Measurements from ENCODE around the gene CMIP.

Gene CMIP

DNA sequence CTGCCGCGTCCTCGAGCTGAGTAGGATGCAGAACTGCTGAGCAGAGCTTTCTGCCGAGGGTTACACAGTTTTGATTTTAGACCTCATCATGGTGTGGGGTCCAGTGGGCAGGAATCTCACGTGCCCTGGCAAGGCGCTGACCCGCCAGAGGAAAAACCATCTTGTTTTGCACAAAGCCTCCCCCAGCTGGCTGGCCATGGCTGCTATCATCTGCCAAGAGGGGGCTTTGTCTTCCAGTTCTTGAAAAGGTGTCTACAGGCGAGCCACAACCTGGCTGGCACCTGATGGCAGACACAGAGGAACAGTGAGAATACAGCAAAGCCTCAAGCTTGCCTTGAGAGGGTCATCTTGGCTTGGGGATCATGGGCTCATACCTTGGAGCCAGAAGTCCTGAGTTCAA is 118.3 kb downstream of the CMIP start:
- H3K4me3 ChIP-seq (ENCODE audit: low read depth, low read length): no peak overlapping the region
- DNase-seq (ENCODE audit: low read depth, low spot score): no peak
- in situ Hi-C loops (cut with HindIII; ENCODE audit: low sequenced_read_pairs): no loop called here
- TF ChIP-seq, protein P1, sequence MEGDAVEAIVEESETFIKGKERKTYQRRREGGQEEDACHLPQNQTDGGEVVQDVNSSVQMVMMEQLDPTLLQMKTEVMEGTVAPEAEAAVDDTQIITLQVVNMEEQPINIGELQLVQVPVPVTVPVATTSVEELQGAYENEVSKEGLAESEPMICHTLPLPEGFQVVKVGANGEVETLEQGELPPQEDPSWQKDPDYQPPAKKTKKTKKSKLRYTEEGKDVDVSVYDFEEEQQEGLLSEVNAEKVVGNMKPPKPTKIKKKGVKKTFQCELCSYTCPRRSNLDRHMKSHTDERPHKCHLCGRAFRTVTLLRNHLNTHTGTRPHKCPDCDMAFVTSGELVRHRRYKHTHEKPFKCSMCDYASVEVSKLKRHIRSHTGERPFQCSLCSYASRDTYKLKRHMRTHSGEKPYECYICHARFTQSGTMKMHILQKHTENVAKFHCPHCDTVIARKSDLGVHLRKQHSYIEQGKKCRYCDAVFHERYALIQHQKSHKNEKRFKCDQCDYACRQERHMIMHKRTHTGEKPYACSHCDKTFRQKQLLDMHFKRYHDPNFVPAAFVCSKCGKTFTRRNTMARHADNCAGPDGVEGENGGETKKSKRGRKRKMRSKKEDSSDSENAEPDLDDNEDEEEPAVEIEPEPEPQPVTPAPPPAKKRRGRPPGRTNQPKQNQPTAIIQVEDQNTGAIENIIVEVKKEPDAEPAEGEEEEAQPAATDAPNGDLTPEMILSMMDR (IDR thresholded peaks at IDR 0.05; ENCODE audit: low read depth, low read length): no peak

DNA sequence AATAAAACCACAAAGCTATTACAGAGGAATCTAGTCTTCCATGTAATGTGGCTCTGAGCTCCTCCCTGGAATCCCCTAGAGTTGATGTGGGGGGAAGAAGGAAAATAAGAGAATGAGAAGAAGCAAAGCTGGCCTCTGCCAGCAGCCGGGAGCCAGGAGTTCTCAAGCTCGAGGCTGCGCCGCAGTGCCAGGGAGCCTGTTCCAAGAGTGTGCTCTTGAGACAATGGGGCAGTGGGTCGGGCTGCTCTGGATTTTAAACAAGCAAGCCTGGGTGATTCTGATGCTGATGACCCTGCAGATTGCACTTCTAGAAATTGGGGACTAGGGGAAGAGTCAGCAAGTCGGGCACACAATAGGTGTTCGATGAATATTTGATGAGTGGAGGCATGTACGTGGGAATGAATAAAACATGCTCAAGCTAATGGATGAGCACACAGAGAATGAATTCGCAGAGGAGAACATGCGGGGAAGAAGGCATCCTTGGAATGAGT is 119.9 kb downstream of the CMIP start:
- TF ChIP-seq, protein P1 (IDR thresholded peaks at IDR 0.05; ENCODE audit: low read depth, low read length): no peak
- in situ Hi-C loops (cut with HindIII; ENCODE audit: low sequenced_read_pairs): no loop called here
- peak; percentile 23 for DNase-seq (ENCODE audit: low read depth, low spot score)
- H3K4me3 ChIP-seq (ENCODE audit: low read depth, low read length): no peak overlapping the region

DNA sequence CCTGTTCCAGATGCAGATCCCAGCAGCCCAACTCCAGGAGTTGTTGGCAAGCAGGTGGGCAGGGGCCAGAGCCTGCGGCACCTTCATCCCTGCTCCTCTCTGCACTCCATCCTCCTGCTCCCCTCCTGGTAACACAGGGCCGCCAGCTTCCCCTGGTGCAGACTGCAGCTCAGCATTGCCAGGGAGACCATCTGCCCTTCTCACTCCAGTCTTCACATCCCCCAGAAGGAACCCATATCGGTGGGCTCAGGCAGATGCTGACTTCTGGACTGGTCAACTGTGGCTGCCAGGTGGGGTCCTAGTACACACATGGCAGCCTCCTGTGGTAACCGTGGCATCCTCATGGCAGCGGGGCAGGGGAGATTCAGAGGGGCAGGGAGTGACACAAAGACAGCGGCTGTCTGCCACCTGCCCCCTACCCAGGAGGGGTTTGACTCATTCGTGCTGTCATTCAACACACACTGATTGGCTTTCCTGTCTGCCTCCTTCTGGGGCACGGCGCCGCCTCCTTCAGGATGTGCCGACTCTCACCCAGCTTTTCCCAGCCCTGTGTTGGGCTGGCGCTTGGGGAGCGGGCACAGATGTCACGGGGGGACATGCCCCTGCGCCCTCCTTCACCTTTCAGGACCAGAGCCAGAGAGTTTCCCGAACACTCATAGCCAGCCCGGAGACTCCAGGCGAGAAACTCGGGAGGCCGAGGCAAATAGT is 120.9 kb downstream of the CMIP start:
- no peak overlapping the region for H3K4me3 ChIP-seq (ENCODE audit: low read depth, low read length)
- TF ChIP-seq, protein P1 (IDR thresholded peaks at IDR 0.05; ENCODE audit: low read depth, low read length): no peak
- DNase-seq (ENCODE audit: low read depth, low spot score): no peak
- in situ Hi-C loops (cut with HindIII; ENCODE audit: low sequenced_read_pairs): no loop called here

DNA sequence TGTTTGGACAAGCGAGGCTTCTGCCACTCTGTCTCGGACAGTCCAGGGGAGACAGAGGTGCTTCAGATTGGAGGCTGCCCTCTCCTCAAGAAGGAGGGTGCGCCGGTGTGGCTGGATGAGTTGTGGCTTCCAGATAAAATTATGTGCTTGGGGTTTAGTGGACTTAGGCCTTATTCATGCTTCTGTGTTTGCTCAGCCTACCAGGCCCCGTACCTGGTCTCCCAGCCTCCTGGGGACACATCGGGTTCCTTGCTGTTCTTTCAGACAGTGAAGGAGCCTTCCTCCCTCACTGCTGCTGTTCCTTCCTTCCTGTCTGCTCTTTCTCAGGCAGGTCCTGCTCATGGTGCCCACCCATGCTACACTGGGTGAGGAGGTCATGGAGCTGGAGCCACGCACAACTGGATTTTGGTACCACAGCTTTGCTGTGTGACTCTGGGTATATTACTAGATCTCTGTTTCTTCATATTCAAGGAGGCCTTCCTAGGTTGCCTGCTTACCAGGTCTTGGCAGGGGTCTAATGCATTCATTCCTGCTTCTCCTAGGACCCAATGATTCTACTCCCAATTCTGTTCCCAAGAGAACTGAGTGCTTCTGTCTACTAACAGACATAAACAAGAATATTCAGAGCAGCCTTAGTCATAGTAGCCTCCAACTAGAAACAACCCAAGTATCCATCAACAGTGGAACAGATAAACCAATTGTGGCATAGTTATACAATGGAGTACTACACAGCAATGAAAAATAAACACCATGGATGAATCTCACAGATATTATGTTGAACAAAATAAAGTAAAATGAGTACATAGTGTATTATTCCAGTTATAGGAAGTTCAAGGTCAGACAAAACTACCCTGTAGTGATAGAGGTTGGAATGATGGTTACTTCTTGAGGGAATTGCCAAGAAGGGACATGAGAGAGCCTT is 121.7 kb downstream of the CMIP start:
- TF ChIP-seq, protein P1 (IDR thresholded peaks at IDR 0.05; ENCODE audit: low read depth, low read length): no peak
- in situ Hi-C loops (cut with HindIII; ENCODE audit: low sequenced_read_pairs): no loop called here
- H3K4me3 ChIP-seq (ENCODE audit: low read depth, low read length): no peak overlapping the region
- no peak for DNase-seq (ENCODE audit: low read depth, low spot score)

DNA sequence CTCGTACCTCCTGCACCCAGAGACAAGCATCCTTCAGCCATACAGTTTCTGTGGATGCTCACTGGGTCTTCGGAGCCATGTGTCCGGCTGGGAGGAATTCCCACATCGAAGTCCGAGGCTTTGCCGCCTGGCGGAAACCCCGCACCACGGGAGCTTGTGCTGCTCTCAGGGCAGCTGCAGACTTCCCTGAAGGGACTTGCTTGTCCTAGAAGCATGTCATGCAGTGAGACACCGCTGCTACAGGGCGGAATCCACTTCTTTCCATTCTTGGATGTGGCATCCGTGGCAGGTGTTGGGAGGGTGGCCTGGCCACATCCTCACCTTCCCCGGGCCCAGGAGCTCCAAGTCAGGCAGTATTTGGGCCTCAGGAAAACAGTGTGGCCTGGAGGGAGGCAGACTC is 122.5 kb downstream of the CMIP start:
- TF ChIP-seq, protein P1 (IDR thresholded peaks at IDR 0.05; ENCODE audit: low read depth, low read length): no peak
- H3K4me3 ChIP-seq (ENCODE audit: low read depth, low read length): no peak overlapping the region
- in situ Hi-C loops (cut with HindIII; ENCODE audit: low sequenced_read_pairs): no loop called here
- DNase-seq (ENCODE audit: low read depth, low spot score): no peak

DNA sequence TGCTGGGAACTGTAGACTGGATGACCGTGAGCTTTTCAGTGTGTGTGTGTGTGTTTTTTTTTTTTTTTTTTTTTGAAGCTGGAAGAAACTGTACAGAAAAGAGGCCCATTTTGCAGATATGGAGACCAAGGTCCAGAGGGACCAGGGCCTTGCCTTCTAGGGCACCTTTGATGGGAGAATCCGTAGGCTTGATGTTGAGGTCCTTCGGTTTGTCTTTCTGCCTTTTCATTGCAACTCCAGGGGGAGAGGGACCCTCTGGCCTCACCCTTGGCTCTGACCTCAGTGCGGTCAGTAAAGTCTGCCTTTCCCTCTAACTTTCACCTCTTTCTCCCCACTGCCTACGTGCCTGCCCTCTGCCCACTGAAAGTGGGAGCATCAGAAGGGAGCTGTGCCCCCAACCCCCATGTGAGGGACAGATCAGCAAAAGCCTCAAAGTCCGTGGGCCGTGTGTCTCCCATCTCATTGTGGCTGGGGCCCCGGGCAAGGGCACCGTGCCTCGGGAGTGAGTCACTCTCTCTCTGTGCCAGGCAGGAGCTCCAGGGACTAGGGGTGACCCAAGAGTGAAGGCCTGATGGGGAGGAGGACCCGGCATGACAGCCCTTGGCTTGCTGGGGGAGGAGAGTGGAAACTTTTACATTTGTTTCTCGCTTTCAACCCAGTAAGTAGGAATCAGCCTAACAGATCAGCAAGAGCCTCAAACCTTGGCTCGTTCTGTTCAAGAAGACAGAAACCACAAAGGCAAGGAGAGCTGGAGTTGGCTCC is 123.6 kb downstream of the CMIP start:
- peak; percentile 58 for DNase-seq (ENCODE audit: low read depth, low spot score)
- H3K4me3 ChIP-seq (ENCODE audit: low read depth, low read length): no peak overlapping the region
- TF ChIP-seq, protein P1 (IDR thresholded peaks at IDR 0.05; ENCODE audit: low read depth, low read length): no peak
- in situ Hi-C loops (cut with HindIII; ENCODE audit: low sequenced_read_pairs): no loop called here
